ENCODE measurements around the gene TMSB10.
A peak's percentile ranks its signal among the peaks of the same experiment; 100 is the strongest.
"Not testable (repeated sequence)": the region's sequence is repeated elsewhere in the genome, so short reads cannot be mapped to it uniquely, and the experiment has no call there.

The TMSB10 gene

DNA sequence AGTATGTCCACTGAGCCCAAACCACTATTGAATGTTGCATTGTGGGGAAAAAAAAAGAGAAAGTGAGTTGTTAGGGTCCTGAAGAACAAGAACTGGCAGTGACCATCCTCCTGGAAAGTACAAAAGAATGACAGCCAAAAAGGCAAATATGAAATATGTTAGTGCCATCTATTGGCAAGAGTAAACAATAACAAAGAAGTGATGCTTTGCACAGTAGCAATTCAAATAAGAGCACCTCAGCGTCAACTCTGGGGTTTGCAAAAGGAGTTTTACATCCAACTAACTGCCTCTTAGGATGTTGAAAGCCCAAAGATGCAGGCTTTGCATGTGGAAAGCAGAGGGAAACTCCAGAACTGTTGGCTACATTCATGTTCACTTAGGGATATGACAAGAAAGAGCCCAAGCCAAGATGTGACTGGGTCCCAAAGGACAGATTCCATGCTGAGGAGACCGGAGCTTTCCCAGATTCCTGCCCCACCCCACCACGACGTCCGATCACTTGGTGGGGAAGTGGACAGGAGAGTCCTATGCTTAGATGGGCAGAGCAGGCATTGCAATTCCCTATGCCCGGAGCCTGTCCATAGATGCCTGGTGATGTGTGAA, 40.2 kb upstream of the TMSB10 start:
- no peak overlapping the region for H2BK5ac ChIP-seq (ENCODE audit: low read length)
- WGBS, 2 donors (ENCODE audit: extremely low coverage in 2 of 2, insufficient read length in 2 of 2, insufficient replicate concordance in 1 of 2), result no CpG with 5 or more reads among the region's 6 CpGs
- no peak overlapping the region for H2AK5ac ChIP-seq (ENCODE audit: low read depth, low read length)

DNA sequence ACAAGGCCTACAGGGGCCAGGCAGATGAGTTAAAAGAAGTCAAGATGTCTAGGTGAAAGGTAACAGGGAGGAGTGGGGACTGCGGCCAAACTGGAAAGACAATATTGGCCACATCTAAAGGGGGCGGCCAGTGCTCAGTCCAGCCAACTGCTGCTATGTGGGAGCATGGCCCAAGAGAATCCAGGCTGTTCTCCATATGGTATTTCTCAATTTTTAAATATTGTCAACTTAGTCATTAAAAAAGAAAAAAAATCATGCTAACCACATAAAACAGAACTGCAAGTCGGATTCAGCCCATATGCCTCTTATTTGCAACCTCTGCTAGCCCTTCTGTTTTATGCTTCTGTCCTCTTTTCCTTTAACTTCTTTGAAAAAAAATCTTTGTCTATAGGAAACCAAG, 39.3 kb upstream of the TMSB10 start:
- Histone ChIP-seq H3K9me3 (replicated peaks in 1 of 2; ENCODE audit: control insufficient read depth in 2 of 2, insufficient read depth in 1 of 2, low read depth in 1 of 2, low read length in 2 of 2) (no peaks in the 10 kb centered on the region), H3K4me2 (ENCODE audit: insufficient read depth, low read length, poor library complexity, severe bottlenecking) (no peak overlapping the region), H2AK5ac (ENCODE audit: low read depth, low read length) (peak overlapping the region; percentile 56), H3K27ac (replicated peaks; ENCODE audit: low read length) (no peak overlapping the region), H4K8ac (ENCODE audit: low read depth, low read length) (no peak overlapping the region), H3K4me3 (ENCODE audit: low read length in 2 of 2) (no peak overlapping the region), H3K18ac (ENCODE audit: low read length) (no peak overlapping the region), H3K14ac (ENCODE audit: low read length) (no peak overlapping the region), H2AFZ (ENCODE audit: low read length) (no peak overlapping the region), H4K91ac (ENCODE audit: low read depth, low read length, poor library complexity) (no peak overlapping the region), H3K36me3 (replicated peaks in 1 of 2; ENCODE audit: control insufficient read depth in 2 of 2, insufficient read depth in 2 of 2, low read length in 2 of 2) (no peaks in the 10 kb centered on the region), H2BK5ac (ENCODE audit: low read length) (no peak overlapping the region), H3K27me3 (ENCODE audit: control insufficient read depth in 3 of 3, insufficient read depth in 3 of 3, low read depth in 1 of 3, low read length in 3 of 3) (peaks cover 0 to 13% (median 0%) of the 10 kb centered on the region in 3 experiments), H2BK12ac (ENCODE audit: low read length) (no peak overlapping the region), H2BK15ac (ENCODE audit: low read length) (no peak overlapping the region), H3K9ac (ENCODE audit: low read depth, low read length, poor library complexity) (no peak overlapping the region), H3K79me1 (ENCODE audit: low read depth, low read length) (no peaks in the 10 kb centered on the region), H3K4ac (ENCODE audit: low read length) (no peak overlapping the region), H3K4me1 (ENCODE audit: control insufficient read depth in 2 of 2, insufficient read depth in 1 of 2, low read depth in 1 of 2, low read length in 2 of 2) (no peaks in the 10 kb centered on the region), H2BK120ac (ENCODE audit: low read depth, low read length) (no peak overlapping the region), H3K23ac (ENCODE audit: low read depth, low read length, poor library complexity) (no peak overlapping the region)
- no peak for DNase-seq (ENCODE audit: low spot score)
- no CpG with 5 or more reads among the region's 3 CpGs for WGBS, 2 donors (ENCODE audit: extremely low coverage in 2 of 2, insufficient read length in 2 of 2, insufficient replicate concordance in 1 of 2)

More for the DNA sequence above, 40.2 kb upstream of the TMSB10 start:
- no peak overlapping the region for H3K9ac ChIP-seq (ENCODE audit: low read depth, low read length, poor library complexity)
- H3K23ac ChIP-seq (ENCODE audit: low read depth, low read length, poor library complexity), result no peak overlapping the region
- peaks cover 0 to 12% (median 0%) of the 10 kb centered on the region in 3 experiments for H3K27me3 ChIP-seq (ENCODE audit: control insufficient read depth in 3 of 3, insufficient read depth in 3 of 3, low read depth in 1 of 3, low read length in 3 of 3)
- H3K4me2 ChIP-seq (ENCODE audit: insufficient read depth, low read length, poor library complexity, severe bottlenecking), result no peak overlapping the region
- H2BK12ac ChIP-seq (ENCODE audit: low read length), result no peak overlapping the region
- no peak overlapping the region for H3K18ac ChIP-seq (ENCODE audit: low read length)
- no peak overlapping the region for H4K8ac ChIP-seq (ENCODE audit: low read depth, low read length)
- H3K9me3 ChIP-seq (replicated peaks in 1 of 2; ENCODE audit: control insufficient read depth in 2 of 2, insufficient read depth in 1 of 2, low read depth in 1 of 2, low read length in 2 of 2), result no peaks in the 10 kb centered on the region
- no peak overlapping the region for H3K14ac ChIP-seq (ENCODE audit: low read length)
- H3K4me1 ChIP-seq (ENCODE audit: control insufficient read depth in 2 of 2, insufficient read depth in 1 of 2, low read depth in 1 of 2, low read length in 2 of 2), result no peaks in the 10 kb centered on the region
- H2AFZ ChIP-seq (ENCODE audit: low read length), result no peak overlapping the region
- no peak for DNase-seq (ENCODE audit: low spot score)
- H3K4me3 ChIP-seq (ENCODE audit: low read length in 2 of 2), result no peak overlapping the region
- no peak overlapping the region for H3K27ac ChIP-seq (replicated peaks; ENCODE audit: low read length)
- H2BK15ac ChIP-seq (ENCODE audit: low read length), result no peak overlapping the region
- H3K36me3 ChIP-seq (replicated peaks in 1 of 2; ENCODE audit: control insufficient read depth in 2 of 2, insufficient read depth in 2 of 2, low read length in 2 of 2), result no peaks in the 10 kb centered on the region
- no peak overlapping the region for H2BK120ac ChIP-seq (ENCODE audit: low read depth, low read length)
- no peak overlapping the region for H3K4ac ChIP-seq (ENCODE audit: low read length)
- no peaks in the 10 kb centered on the region for H3K79me1 ChIP-seq (ENCODE audit: low read depth, low read length)
- H4K91ac ChIP-seq (ENCODE audit: low read depth, low read length, poor library complexity), result no peak overlapping the region

DNA sequence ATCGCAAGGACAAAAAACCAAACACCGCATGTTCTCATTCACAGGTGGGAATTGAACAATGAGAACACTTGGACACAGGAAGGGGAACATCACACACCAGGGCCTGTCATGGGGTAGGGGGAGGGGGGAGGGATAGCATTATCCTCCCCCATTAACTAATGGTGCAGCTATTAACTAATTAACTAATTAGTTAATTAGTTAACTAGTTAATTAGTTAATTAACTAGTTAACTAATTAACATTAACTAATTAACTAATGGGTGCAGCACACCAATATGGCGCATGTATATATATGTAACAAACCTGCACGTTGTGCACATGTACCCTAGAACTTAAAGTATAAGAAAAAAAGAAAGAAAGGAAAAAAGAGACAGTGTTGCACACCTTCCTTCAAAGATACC, 37.1 kb upstream of the TMSB10 start:
- not testable (repeated sequence) for H3K4me1 ChIP-seq (ENCODE audit: control insufficient read depth in 2 of 2, insufficient read depth in 1 of 2, low read depth in 1 of 2, low read length in 2 of 2); H3K23ac ChIP-seq (ENCODE audit: low read depth, low read length, poor library complexity); H2AK5ac ChIP-seq (ENCODE audit: low read depth, low read length); H2BK15ac ChIP-seq (ENCODE audit: low read length); H3K36me3 ChIP-seq (replicated peaks in 1 of 2; ENCODE audit: control insufficient read depth in 2 of 2, insufficient read depth in 2 of 2, low read length in 2 of 2); H3K79me1 ChIP-seq (ENCODE audit: low read depth, low read length); H3K4ac ChIP-seq (ENCODE audit: low read length); DNase-seq (ENCODE audit: low spot score); H2BK12ac ChIP-seq (ENCODE audit: low read length); H3K18ac ChIP-seq (ENCODE audit: low read length); H3K4me3 ChIP-seq (ENCODE audit: low read length in 2 of 2); H3K4me2 ChIP-seq (ENCODE audit: insufficient read depth, low read length, poor library complexity, severe bottlenecking); H3K9ac ChIP-seq (ENCODE audit: low read depth, low read length, poor library complexity); H3K14ac ChIP-seq (ENCODE audit: low read length); H3K27ac ChIP-seq (replicated peaks; ENCODE audit: low read length); H4K8ac ChIP-seq (ENCODE audit: low read depth, low read length); H3K9me3 ChIP-seq (replicated peaks in 1 of 2; ENCODE audit: control insufficient read depth in 2 of 2, insufficient read depth in 1 of 2, low read depth in 1 of 2, low read length in 2 of 2); H2AFZ ChIP-seq (ENCODE audit: low read length); H2BK120ac ChIP-seq (ENCODE audit: low read depth, low read length); H4K91ac ChIP-seq (ENCODE audit: low read depth, low read length, poor library complexity); H2BK5ac ChIP-seq (ENCODE audit: low read length)
- no CpG with 5 or more reads among the region's 4 CpGs for WGBS, 2 donors (ENCODE audit: extremely low coverage in 2 of 2, insufficient read length in 2 of 2, insufficient replicate concordance in 1 of 2)
- peaks cover 0 to 14% (median 0%) of the 10 kb centered on the region in 3 experiments for H3K27me3 ChIP-seq (ENCODE audit: control insufficient read depth in 3 of 3, insufficient read depth in 3 of 3, low read depth in 1 of 3, low read length in 3 of 3)

DNA sequence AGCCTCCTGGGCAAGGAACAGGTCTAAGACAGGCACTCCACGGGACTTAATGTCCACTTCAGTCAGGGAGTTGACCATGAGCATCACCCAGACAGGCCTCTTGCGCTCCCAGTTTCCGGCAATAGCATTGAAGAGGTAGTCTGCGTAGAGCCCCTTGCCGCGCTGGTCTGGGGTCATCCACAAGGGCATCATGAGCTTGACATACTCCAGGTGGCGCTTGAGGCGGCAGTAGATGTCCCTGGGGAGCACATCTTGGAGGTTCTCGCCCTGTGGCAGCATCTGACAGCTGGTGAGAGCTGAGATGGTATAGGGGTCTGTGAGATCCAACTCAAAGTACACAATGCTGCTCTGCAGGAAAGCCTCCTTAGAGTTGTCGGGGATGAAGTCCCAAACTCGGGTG, 35.1 kb upstream of the TMSB10 start:
- Histone ChIP-seq H3K79me1 (ENCODE audit: low read depth, low read length) (no peaks in the 10 kb centered on the region), H3K14ac (ENCODE audit: low read length) (no peak overlapping the region), H3K4ac (ENCODE audit: low read length) (no peak overlapping the region), H3K27ac (replicated peaks; ENCODE audit: low read length) (no peak overlapping the region), H2BK12ac (ENCODE audit: low read length) (no peak overlapping the region), H3K18ac (ENCODE audit: low read length) (peak overlapping the region; percentile 7), H2BK120ac (ENCODE audit: low read depth, low read length) (no peak overlapping the region), H2AFZ (ENCODE audit: low read length) (no peak overlapping the region), H3K4me2 (ENCODE audit: insufficient read depth, low read length, poor library complexity, severe bottlenecking) (no peak overlapping the region), H4K91ac (ENCODE audit: low read depth, low read length, poor library complexity) (no peak overlapping the region), H3K4me3 (ENCODE audit: low read length in 2 of 2) (no peak overlapping the region), H3K9me3 (replicated peaks in 1 of 2; ENCODE audit: control insufficient read depth in 2 of 2, insufficient read depth in 1 of 2, low read depth in 1 of 2, low read length in 2 of 2) (no peaks in the 10 kb centered on the region), H3K9ac (ENCODE audit: low read depth, low read length, poor library complexity) (peak overlapping the region; percentile 32), H2BK15ac (ENCODE audit: low read length) (no peak overlapping the region), H3K27me3 (ENCODE audit: control insufficient read depth in 3 of 3, insufficient read depth in 3 of 3, low read depth in 1 of 3, low read length in 3 of 3) (peaks cover 0 to 12% (median 0%) of the 10 kb centered on the region in 3 experiments), H3K23ac (ENCODE audit: low read depth, low read length, poor library complexity) (no peak overlapping the region), H3K4me1 (ENCODE audit: control insufficient read depth in 2 of 2, insufficient read depth in 1 of 2, low read depth in 1 of 2, low read length in 2 of 2) (no peaks in the 10 kb centered on the region), H3K36me3 (replicated peaks in 1 of 2; ENCODE audit: control insufficient read depth in 2 of 2, insufficient read depth in 2 of 2, low read length in 2 of 2) (no peaks in the 10 kb centered on the region), H2AK5ac (ENCODE audit: low read depth, low read length) (no peak overlapping the region), H2BK5ac (ENCODE audit: low read length) (no peak overlapping the region), H4K8ac (ENCODE audit: low read depth, low read length) (no peak overlapping the region)
- no peak for DNase-seq (ENCODE audit: low spot score)
- WGBS, 2 donors (ENCODE audit: extremely low coverage in 2 of 2, insufficient read length in 2 of 2, insufficient replicate concordance in 1 of 2), result no CpG with 5 or more reads among the region's 11 CpGs

Data from neuronal stem cell (in vitro differentiated cells).